Erythroblast (primary cell): ENCODE data around the gene GOSR2.

Source experiments
- DNase-seq, 2 experiments: peaks; one replicate each; lab custom pipeline; 2025; lab: John Stamatoyannopoulos, UW
- GATA1 ChIP-seq: IDR thresholded peaks from 2 replicates; pipeline ENCODE4 v1.6.1; 2011; ENCODE audit warnings: low read depth, mild to moderate bottlenecking, control low read depth, low read length, moderate library complexity
- POLR2A ChIP-seq: IDR thresholded peaks from 2 replicates; pipeline ENCODE4 v1.6.1; 2011; ENCODE audit warnings: mild to moderate bottlenecking, low read length

Gene GOSR2

DNA sequence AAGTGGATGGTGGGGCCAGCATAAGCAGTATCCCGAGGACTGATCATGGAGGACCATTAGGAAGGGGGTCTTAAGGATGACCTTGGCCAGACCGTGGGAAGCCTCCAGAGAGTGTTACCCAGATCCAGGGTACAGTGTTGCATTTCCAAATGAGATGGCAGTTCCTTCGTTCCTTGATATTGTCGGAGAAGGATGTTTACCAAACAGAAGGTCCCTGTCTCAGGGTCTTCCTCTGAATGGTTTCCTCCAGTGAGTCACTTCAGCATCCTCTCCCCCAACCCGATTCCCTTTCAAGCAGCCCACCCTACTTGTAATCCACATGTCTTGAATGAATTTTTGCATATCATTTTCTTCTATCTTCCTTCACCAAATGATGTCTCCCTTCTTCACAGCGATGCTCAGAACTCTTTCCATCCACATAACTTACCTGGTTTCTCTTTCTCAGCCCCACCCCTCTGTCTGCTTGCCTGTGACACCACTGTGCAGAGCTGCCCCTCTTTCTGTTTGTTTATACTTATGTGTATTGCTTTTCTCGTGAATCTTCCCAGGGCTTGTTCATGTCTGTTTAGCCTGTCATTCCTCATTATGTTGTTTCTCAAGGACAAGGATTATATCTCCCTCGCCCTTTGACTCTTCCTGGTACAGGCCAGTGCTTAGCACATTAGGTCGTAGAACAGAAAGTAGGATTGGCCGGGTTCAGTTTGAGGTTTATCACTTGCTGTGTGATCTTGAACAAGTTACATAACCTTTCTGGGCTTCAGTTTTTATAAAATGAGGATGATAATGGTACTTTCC is 5.7 kb downstream of the GOSR2 start:
- DNase-seq, result no peak
- TF ChIP-seq POLR2A (no peak), GATA1 (no peak)

DNA sequence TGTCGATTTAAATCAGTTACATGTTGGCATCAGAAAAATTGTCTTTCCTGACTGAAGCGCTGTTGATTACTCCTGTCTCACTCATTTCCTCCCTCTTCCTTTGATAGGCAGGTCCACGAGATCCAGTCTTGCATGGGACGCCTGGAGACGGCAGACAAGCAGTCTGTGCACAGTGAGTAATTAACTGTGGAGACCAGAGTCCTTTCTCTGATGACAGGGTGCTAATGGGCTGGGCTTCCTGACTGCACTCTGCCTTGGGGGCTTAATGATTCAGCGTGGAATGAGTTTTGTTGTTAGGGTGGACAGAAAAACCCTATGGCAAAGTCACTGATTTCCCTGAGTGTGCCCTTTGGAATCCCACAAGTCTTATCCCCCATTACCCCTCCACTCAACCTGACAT is 6.5 kb downstream of the GOSR2 start:
- DNase-seq, result no peak

GRCh38 chr17:46930051-46930450 is 7.1 kb downstream of the GOSR2 start:
- TF ChIP-seq GATA1 (no peak), POLR2A (no peak)
- no peak for DNase-seq

More for the DNA sequence above, 6.5 kb downstream of the GOSR2 start:
- TF ChIP-seq GATA1, result no peak

DNA sequence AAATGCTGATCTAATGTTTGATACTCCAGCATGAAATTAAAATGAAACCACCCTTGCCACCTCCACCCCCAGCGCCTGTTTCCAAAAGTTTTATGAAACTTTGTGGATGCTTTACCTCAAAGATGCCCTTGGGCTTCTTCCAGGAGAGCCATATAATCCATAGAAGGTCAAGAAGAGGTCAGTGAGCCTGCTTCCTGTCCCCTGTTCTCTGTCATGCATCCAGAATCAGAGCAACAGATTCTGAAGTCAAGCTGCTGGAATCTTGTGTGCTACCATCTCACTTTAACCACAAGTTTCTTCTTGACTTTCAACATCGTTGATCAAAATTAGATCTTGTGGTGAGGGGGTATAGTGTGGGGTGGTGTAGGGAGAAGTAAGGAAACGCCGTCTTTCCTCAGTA is 8.6 kb downstream of the GOSR2 start:
- TF ChIP-seq POLR2A (no peak), GATA1 (no peak)
- DNase-seq, result no peak

DNA sequence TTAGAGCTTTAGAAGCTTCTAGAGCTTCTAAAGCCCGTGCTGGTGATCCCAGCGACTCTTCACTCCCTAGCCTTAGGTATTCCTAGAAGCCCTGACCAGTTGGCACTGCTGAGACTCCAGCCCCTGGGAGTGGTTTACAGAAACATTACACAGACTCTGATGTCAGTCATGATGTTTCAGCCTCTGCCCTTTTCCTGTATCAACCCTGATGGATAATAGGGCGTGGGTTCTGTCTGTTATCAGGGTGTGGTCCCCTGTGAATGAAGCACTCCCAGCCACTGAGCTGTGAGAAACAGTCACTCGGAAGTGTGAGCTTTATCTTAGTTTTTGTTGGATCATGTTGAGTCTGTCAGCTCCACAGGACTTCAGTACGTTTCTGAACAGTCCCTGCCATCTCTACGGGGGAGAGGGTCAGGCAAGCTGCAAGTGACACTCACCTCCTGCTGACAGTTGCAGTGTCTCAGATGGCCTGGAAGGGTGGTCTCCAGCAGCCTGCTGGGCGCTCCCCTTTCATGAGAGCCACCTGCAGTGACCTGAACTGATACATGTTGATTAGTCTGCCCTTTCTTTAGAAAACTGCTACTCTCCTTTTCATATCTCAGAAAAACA is 12.8 kb downstream of the GOSR2 start:
- TF ChIP-seq GATA1 (no peak), POLR2A (peak; percentile 34)
- peak; percentile 89 to 91 for DNase-seq

DNA sequence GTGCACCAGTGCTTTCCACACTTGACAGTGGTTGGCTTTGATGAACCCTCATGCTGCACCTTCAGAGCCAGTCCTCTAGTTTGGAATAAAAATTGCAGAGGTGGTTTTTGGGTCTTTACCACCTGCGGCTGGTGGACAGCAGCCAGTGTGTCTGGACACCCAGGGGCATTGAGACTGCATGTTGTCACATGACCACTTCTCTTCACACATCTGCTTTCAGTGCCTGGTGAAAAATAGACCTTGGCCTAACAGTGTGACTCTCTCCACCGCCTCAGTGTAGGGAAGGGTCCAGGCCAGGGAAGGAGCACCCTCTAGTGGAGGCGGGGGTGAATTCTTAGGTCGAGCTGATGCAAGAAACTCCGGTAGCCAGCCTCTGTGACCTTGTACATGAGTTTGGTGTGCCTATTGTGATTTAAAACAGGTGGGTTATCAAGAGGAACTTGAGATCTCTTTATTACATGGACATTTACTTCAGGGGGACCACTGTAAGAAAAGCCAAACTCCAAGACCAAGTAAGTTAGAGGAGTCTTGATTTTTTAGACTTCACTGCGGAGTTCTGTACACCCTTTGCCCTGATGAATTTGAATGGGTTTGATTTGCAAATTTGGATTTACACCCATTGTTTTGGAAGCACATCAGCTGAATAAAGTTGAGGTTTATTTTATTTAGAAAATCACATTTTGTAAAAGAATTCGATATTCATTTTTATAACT is 17.9 kb downstream of the GOSR2 start:
- peak; percentile 78 to 89 for DNase-seq
- TF ChIP-seq GATA1, result no peak
- no peak for TF ChIP-seq POLR2A

- DNase-seq, result peak; percentile 60 to 77
- no peak for TF ChIP-seq GATA1
- no peak for TF ChIP-seq POLR2A
These were observed 19.7 kb downstream of the GOSR2 start for GRCh38 chr17:46942441-46943217.

- TF ChIP-seq GATA1, result no peak
- no peak for TF ChIP-seq POLR2A
- no peak for DNase-seq
These were observed 20.2 kb downstream of the GOSR2 start for GRCh38 chr17:46943218-46943500.

DNA sequence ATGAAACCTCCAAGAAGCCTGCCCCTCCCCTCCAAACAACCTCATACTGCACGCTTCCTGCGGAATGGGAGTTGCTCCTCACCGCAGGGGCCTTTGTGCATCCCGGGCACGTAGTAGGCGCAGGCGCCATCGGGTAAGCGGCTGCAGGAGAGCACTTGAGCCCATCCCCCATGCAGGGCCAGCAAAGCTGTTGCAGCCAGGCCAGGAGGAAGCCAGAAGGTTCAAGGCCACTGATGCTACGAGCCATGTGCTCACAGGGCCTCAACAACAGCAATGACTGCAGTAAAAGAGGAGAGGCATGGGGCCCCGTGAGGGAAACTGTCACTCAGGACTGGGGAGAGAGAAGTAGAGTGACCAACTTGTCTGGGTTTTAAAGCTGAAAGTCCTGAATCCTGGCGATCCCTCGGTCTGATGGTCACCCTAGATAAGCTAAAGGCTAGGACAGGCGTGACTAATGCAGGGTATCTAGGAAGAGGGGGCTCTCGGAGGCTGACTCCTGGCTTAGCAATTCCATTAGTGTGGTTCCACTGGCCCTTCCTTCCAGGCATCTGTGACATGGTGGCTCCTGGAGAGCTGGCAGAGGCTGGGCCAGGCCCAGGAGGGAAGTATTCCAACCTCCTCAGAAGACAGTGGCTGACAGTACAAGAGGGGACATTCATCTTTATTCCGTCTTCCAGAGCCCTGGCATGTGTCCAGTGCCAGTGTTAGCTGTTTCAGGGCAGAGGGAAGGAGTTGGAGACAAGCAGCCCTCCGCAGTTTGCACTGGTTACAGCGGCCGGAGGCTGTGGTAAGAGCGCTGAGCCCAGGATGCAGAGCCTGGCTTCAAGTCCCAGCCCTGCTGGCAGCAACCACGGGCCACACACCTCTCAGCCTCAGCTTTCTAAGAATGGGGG is 20.8 kb downstream of the GOSR2 start:
- TF ChIP-seq GATA1, result no peak
- TF ChIP-seq POLR2A, result peak; percentile 49
- DNase-seq, result no peak

DNA sequence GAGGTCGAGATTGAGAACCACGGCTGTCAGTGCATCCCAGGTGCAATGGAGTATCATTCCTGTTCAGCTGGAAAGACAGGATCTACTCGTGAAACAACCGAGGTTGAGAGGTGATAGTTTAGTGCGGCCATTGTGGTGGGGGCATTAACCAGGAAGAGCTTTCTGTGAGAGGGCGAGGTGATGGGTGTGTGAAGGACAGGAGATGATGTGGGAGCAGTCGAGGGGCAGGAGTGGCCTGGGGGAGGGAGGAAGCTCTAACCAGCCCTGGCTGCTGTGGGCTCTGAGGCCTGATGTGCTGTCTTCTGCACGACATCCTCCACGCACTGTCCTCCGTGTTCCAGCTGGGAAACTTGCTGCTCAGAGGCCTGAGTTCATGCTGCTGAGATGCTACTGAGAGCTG is 22.0 kb downstream of the GOSR2 start:
- TF ChIP-seq GATA1, result no peak
- no peak for TF ChIP-seq POLR2A
- DNase-seq, result no peak

- no peak for DNase-seq
- no peak for TF ChIP-seq POLR2A
- TF ChIP-seq GATA1, result no peak
These were observed 24.3 kb downstream of the GOSR2 start for GRCh38 chr17:46947216-46947615.

- TF ChIP-seq GATA1 (no peak), POLR2A (no peak)
- DNase-seq, result no peak
These were observed 25.6 kb downstream of the GOSR2 start for GRCh38 chr17:46948544-46948943.
